B cell (primary cell): Measurements from ENCODE around the gene ANKLE1.

Experiments used
- CTCF ChIP-seq: fragments of 200-600 bp; IDR thresholded peaks from one replicate; pipeline ENCODE4 v1.8.0; 2022; ENCODE audit warnings: antibody characterized with exemption, mild to moderate bottlenecking
- EZH2 ChIP-seq: IDR thresholded peaks from 2 replicates; pipeline ENCODE4 v1.6.1; 2012; ENCODE audit warnings: borderline replicate concordance, low read depth, mild to moderate bottlenecking, moderate library complexity, low read length; ENCODE audit not compliant: insufficient read depth, poor library complexity, severe bottlenecking

GRCh38 chr19:17243211-17243829, 38.4 kb upstream of the ANKLE1 start:
- TF ChIP-seq CTCF = no peak
- no peak for TF ChIP-seq EZH2
